Measurements from ENCODE around the gene NR4A1.

NR4A1 gene

GRCh38 chr12:52063981-52064649 is 12.9 kb downstream of the NR4A1 start:
- Histone ChIP-seq H3K27ac (ENCODE audit: low read depth, low read length) (no peak overlapping the region), H3F3A (ENCODE audit: control insufficient read depth, insufficient read depth) (peaks cover 3% of the 10 kb centered on the region), H3K9me2 (replicated peaks; ENCODE audit: control insufficient read depth, low read length) (no peaks in the 10 kb centered on the region), H3K4me3 (ENCODE audit: low read length) (no peak overlapping the region), H3K79me2 (ENCODE audit: control insufficient read depth, low read length) (no peaks in the 10 kb centered on the region), H4K20me1 (ENCODE audit: control insufficient read depth, insufficient read depth, low read depth, low read length) (no peaks in the 10 kb centered on the region), H3K4me1 (ENCODE audit: control insufficient read depth, low read length) (peaks cover 14% of the 10 kb centered on the region), H3K4me2 (ENCODE audit: low read length) (no peak overlapping the region), H3K36me3 (ENCODE audit: control insufficient read depth, low read length) (peaks cover 8% of the 10 kb centered on the region; the same call in 1 of the 2 replicates), H3K27me3 (ENCODE audit: control insufficient read depth, low read length) (peaks cover 12% of the 10 kb centered on the region; the same call in 1 of the 2 replicates), H3K9me3 (ENCODE audit: control insufficient read depth, insufficient read depth, low read length) (no peaks in the 10 kb centered on the region)
- TF ChIP-seq CTCF (IDR thresholded peaks at IDR 0.05; ENCODE audit: low read depth, low read length, poor library complexity, severe bottlenecking): no peak

DNA sequence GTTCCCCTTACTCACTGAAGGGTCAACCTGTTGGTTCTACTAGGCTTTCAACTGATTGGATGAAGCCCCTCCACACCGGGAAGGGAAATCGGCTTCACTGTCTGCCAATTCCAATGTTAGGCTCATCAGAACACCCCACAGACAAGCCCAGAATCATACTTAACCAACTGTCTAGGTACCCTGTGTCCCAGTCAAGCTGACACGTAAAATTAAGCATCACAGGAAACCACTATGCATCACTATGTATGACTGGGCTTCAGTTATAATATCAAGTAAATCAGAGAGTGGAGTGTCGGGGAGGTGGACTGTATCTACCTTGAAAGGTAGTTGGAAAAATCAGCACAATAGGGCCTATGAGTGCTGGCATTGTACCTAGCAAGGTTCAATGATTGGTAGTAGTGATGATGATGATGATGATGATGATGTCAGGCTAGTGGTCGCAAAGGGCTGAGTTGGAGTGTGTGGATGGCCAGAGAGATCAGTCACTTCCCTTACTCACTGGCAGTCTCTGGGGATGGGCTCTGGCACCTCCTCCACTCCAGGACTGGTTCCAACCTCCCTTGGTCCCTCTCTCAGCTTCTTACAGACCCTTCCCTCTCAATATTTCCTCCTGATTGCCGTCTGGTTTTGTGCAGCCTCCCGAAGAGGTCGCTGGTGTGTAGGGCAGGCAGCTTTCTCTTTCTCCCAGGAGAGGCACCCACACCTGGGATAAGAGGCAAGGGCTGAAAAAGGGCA is 15.3 kb downstream of the NR4A1 start:
- Histone ChIP-seq H3K9me3 (ENCODE audit: control insufficient read depth, insufficient read depth, low read length) (no peaks in the 10 kb centered on the region), H3K27ac (ENCODE audit: low read depth, low read length) (no peak overlapping the region), H3K36me3 (ENCODE audit: control insufficient read depth, low read length) (no peaks in the 10 kb centered on the region), H3K9me2 (replicated peaks; ENCODE audit: control insufficient read depth, low read length) (no peaks in the 10 kb centered on the region), H3K4me2 (ENCODE audit: low read length) (no peak overlapping the region), H3K4me1 (ENCODE audit: control insufficient read depth, low read length) (peaks cover 17% of the 10 kb centered on the region), H3F3A (ENCODE audit: control insufficient read depth, insufficient read depth) (peaks cover 4% of the 10 kb centered on the region), H3K27me3 (ENCODE audit: control insufficient read depth, low read length) (peaks cover 12% of the 10 kb centered on the region; the same call in 1 of the 2 replicates), H4K20me1 (ENCODE audit: control insufficient read depth, insufficient read depth, low read depth, low read length) (peaks cover 7% of the 10 kb centered on the region; the same call in 1 of the 2 replicates), H3K4me3 (ENCODE audit: low read length) (no peak overlapping the region), H3K79me2 (ENCODE audit: control insufficient read depth, low read length) (peaks cover 17% of the 10 kb centered on the region)
- TF ChIP-seq CTCF (IDR thresholded peaks at IDR 0.05; ENCODE audit: low read depth, low read length, poor library complexity, severe bottlenecking) (no peak), EZH2phosphoT487 (IDR thresholded peaks at IDR 0.05; ENCODE audit: borderline replicate concordance, low read length) (no peak)

GRCh38 chr12:52067081-52067374 is 15.8 kb downstream of the NR4A1 start:
- Histone ChIP-seq H3K4me2 (ENCODE audit: low read length) (no peak overlapping the region), H3K9me2 (replicated peaks; ENCODE audit: control insufficient read depth, low read length) (no peaks in the 10 kb centered on the region), H3F3A (ENCODE audit: control insufficient read depth, insufficient read depth) (peaks cover 4% of the 10 kb centered on the region), H3K4me1 (ENCODE audit: control insufficient read depth, low read length) (peaks cover 21% of the 10 kb centered on the region), H3K9me3 (ENCODE audit: control insufficient read depth, insufficient read depth, low read length) (no peaks in the 10 kb centered on the region), H3K27ac (ENCODE audit: low read depth, low read length) (no peak overlapping the region), H3K27me3 (ENCODE audit: control insufficient read depth, low read length) (peaks cover 12% of the 10 kb centered on the region; the same call in 1 of the 2 replicates), H4K20me1 (ENCODE audit: control insufficient read depth, insufficient read depth, low read depth, low read length) (peaks cover 7% of the 10 kb centered on the region; the same call in 1 of the 2 replicates), H3K4me3 (ENCODE audit: low read length) (no peak overlapping the region), H3K36me3 (ENCODE audit: control insufficient read depth, low read length) (peaks cover 2% of the 10 kb centered on the region; the same call in 1 of the 2 replicates), H3K79me2 (ENCODE audit: control insufficient read depth, low read length) (peaks cover 22% of the 10 kb centered on the region)
- TF ChIP-seq CTCF (IDR thresholded peaks at IDR 0.05; ENCODE audit: low read depth, low read length, poor library complexity, severe bottlenecking) (no peak), EZH2phosphoT487 (IDR thresholded peaks at IDR 0.05; ENCODE audit: borderline replicate concordance, low read length) (no peak)

Data from DOHH2 (cell line).